HepG2 (cell line): Measurements from ENCODE around the gene VAV2. TPM values are rescaled to one million over a fixed set of nuclear protein-coding genes. Genes with fewer than 3 reads are reported as not detected.

Source experiments
- JUND ChIP-seq: sonication (generic); formaldehyde crosslinking; IDR thresholded peaks from 2 replicates; pipeline ENCODE4 v1.8.0; 2022; ENCODE audit warnings: mild to moderate bottlenecking, missing genetic modification reagents
- MED1 ChIP-seq: sonication (generic); formaldehyde crosslinking; IDR thresholded peaks from 2 replicates; pipeline ENCODE4 v1.4.0; 2020; ENCODE audit warnings: missing genetic modification reagents
- NCOA2 ChIP-seq: sonication (generic); formaldehyde crosslinking; IDR thresholded peaks from 2 replicates; pipeline ENCODE4 v1.8.0; 2022; ENCODE audit warnings: inconsistent platforms
- RCOR2 ChIP-seq: IDR thresholded peaks from 2 replicates; pipeline ENCODE4 v1.6.1; 2016; ENCODE audit warnings: missing biosample characterization, missing genetic modification reagents
- SP4 ChIP-seq: sonication (generic); formaldehyde crosslinking; IDR thresholded peaks from 2 replicates; pipeline ENCODE4 v1.8.1; 2023; ENCODE audit warnings: mild to moderate bottlenecking, missing genetic modification reagents
- TCF12 ChIP-seq, 2 experiments: fragments of 450-650 bp in 1 of 2; sonication (generic) in 1 of 2; formaldehyde crosslinking in 1 of 2; IDR thresholded peaks; 2 replicates each; pipeline versions ENCODE4 v1.6.1 to v1.8.0; 2017 to 2022; ENCODE audit warnings: antibody characterized with exemption in 1 of 2, mild to moderate bottlenecking in 1 of 2, missing genetic modification reagents in 1 of 2, moderate library complexity in 1 of 2
- TCF7L2 ChIP-seq: IDR thresholded peaks from 2 replicates; pipeline ENCODE4 v1.6.1; 2011; ENCODE audit warnings: mild to moderate bottlenecking, low read depth, low read length, moderate library complexity
- TERF1 ChIP-seq: sonication (generic); formaldehyde crosslinking; IDR thresholded peaks from 2 replicates; pipeline ENCODE4 v1.8.0; 2022; ENCODE audit warnings: mild to moderate bottlenecking, missing genetic modification reagents, moderate library complexity
- ZC3H4 ChIP-seq: sonication (generic); formaldehyde crosslinking; IDR thresholded peaks from 2 replicates; pipeline ENCODE4 v1.4.0; 2020; ENCODE audit warnings: missing genetic modification reagents, borderline replicate concordance
- ZNF136 ChIP-seq: sonication (generic); formaldehyde crosslinking; IDR thresholded peaks from 2 replicates; pipeline ENCODE4 v1.8.1; 2022; ENCODE audit warnings: low read depth, mild to moderate bottlenecking, moderate library complexity, missing genetic modification reagents
- ZNF281 ChIP-seq: sonication (generic); formaldehyde crosslinking; IDR thresholded peaks from 2 replicates; pipeline ENCODE4 v1.4.0; 2020; ENCODE audit warnings: missing genetic modification reagents, borderline replicate concordance
- ZNF772 ChIP-seq: sonication (generic); formaldehyde crosslinking; IDR thresholded peaks from 2 replicates; pipeline ENCODE4 v1.5.0; 2020; ENCODE audit warnings: mild to moderate bottlenecking, missing genetic modification reagents
- ZNF878 ChIP-seq: sonication (generic); formaldehyde crosslinking; IDR thresholded peaks from 2 replicates; pipeline ENCODE4 v1.8.1; 2023; ENCODE audit warnings: mild to moderate bottlenecking, missing genetic modification reagents, moderate library complexity
- polyA plus RNA-seq, 8 experiments: library from polyadenylated mRNA; depleted of rRNA in 3 of 8; stranded (reverse) in 7 of 8; unstranded in 1 of 8; fragments of >200 nt; fragmentation: Illumina TruSeq in 4 of 8; extraction: Trizol in 4 of 8; gene quantifications; 2 replicates each; pipeline versions ENCODE4 v1.2.1 to v1.2.3, GENCODE V29; 2011 to 2016; ENCODE audit warnings: low read depth in 4 of 8, missing spikeins in 1 of 8, mixed read lengths in 1 of 8; ENCODE audit not compliant: insufficient read depth in 1 of 8
- total RNA-seq, 5 experiments: library from RNA; depleted of rRNA; stranded (reverse); fragments of >200 nt; fragmentation: Illumina TruSeq; extraction: Trizol; gene quantifications; 2 replicates each; pipeline ENCODE4 v1.2.3, GENCODE V29; 2016; ENCODE audit warnings: low read depth in 1 of 5
- TF ChIP-seq, protein P1 (sequence below): sonication (generic); formaldehyde crosslinking; IDR thresholded peaks from 2 replicates; pipeline ENCODE4 v1.5.0; 2020; ENCODE audit warnings: missing genetic modification reagents
- TF ChIP-seq, protein P2 (sequence below), 2 experiments: sonication (generic) in 1 of 2; formaldehyde crosslinking in 1 of 2; IDR thresholded peaks; 2 replicates each; pipeline versions ENCODE4 v1.6.1 to v1.9.0; 2014 to 2022; ENCODE audit warnings: antibody characterized with exemption in 1 of 2, borderline replicate concordance in 1 of 2, inconsistent platforms in 1 of 2, low read depth in 1 of 2, missing genetic modification reagents in 1 of 2

Gene VAV2
- total and polyA plus RNA-seq, 2 of the 13 experiments (the other 11 are each of a cell fraction or from before 2014, with no cell fraction given): 22.5 to 22.9 TPM

DNA sequence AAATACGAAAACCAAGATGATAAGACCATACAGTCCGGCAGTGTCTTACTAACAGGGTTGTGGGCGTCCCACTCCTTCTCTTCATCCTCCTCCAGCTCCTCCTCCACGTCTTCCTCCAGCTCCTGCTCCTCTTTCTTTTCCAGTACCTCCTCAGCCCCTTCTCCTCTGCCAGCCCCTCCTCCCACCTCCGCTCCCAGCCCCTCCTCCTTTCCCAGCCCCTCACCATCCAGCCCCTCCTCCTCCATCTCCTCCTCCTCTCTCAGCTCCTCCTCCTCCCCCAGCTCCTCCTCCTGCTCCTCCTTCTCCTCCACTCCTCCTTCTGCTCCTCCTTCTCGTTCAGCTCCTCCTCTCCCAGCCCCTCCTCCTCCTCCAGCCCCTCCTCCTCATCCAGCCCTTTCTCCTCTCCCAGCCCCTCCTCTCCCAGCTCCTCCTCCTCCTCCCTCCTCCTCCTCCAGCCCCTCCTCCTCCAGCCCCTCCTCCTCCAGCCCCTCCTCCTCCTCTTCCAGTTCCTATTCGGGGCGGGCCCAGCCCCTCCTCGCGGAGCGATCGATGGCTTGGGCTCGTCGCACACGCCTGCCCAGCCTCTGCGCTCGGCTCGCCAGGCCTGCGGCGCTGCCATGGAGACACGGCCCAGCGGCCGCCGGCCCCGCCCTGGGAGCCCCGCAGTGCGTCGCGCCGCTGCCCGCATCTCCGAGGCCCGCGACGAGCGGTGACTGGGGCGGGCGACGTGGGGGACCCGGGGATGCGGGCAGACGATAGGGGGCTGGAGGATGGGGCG, 32.9 kb upstream of the VAV2 start, which contains the start of gene BRD3OS (continued):
- TF ChIP-seq TERF1 (CRISPR knock-in tag) (no peak), TCF7L2 (no peak), ZC3H4 (no peak), ZNF772 (CRISPR knock-in tag) (peak; percentile 78; the same call in 1 of the 2 replicates), NCOA2 (no peak), TCF12 (IDR thresholded peaks at IDR 0.05) (no peak), TCF12 (CRISPR knock-in tag; IDR thresholded peaks at IDR 0.05) (no peak), RCOR2 (CRISPR knock-in tag) (no peak), JUND (CRISPR knock-in tag) (no peak), ZNF878 (CRISPR knock-in tag) (no peak), ZNF136 (no peak), SP4 (CRISPR knock-in tag) (peak; percentile 95), ZNF281 (CRISPR knock-in tag) (0 out of 2 replicates have a peak, but pooled peaks have one; percentile 62), MED1 (CRISPR knock-in tag) (peak; percentile 43)
- TF ChIP-seq, protein P1, sequence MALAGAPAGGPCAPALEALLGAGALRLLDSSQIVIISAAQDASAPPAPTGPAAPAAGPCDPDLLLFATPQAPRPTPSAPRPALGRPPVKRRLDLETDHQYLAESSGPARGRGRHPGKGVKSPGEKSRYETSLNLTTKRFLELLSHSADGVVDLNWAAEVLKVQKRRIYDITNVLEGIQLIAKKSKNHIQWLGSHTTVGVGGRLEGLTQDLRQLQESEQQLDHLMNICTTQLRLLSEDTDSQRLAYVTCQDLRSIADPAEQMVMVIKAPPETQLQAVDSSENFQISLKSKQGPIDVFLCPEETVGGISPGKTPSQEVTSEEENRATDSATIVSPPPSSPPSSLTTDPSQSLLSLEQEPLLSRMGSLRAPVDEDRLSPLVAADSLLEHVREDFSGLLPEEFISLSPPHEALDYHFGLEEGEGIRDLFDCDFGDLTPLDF (CRISPR knock-in tag): no peak
- TF ChIP-seq, protein P2, sequence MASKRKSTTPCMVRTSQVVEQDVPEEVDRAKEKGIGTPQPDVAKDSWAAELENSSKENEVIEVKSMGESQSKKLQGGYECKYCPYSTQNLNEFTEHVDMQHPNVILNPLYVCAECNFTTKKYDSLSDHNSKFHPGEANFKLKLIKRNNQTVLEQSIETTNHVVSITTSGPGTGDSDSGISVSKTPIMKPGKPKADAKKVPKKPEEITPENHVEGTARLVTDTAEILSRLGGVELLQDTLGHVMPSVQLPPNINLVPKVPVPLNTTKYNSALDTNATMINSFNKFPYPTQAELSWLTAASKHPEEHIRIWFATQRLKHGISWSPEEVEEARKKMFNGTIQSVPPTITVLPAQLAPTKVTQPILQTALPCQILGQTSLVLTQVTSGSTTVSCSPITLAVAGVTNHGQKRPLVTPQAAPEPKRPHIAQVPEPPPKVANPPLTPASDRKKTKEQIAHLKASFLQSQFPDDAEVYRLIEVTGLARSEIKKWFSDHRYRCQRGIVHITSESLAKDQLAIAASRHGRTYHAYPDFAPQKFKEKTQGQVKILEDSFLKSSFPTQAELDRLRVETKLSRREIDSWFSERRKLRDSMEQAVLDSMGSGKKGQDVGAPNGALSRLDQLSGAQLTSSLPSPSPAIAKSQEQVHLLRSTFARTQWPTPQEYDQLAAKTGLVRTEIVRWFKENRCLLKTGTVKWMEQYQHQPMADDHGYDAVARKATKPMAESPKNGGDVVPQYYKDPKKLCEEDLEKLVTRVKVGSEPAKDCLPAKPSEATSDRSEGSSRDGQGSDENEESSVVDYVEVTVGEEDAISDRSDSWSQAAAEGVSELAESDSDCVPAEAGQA (IDR thresholded peaks at IDR 0.05; ENCODE audit: low read depth): 0 out of 2 replicates have a peak, but pooled peaks have one; percentile 18
- TF ChIP-seq, protein P2 (CRISPR knock-in tag; IDR thresholded peaks at IDR 0.05; ENCODE audit: borderline replicate concordance): no peak
